Caco-2 (cell line): ENCODE measurements around the gene PAXX. TPM values are rescaled to one million over a fixed set of nuclear protein-coding genes. Genes with fewer than 3 reads are reported as not detected.

Experiments
- BruUV-seq: library from RNA; stranded (reverse); fragments of 400-500 nt; replicated peaks from 2 replicates; lab custom pipeline; 2021; lab: Mats Ljungman, UMichigan
- CTCF ChIA-PET: fragments of 300-600 bp; sonication (Branson Sonifier 250); formaldehyde crosslinking; loops from one replicate; lab custom pipeline; 2022; ENCODE audit warnings: antibody characterized with exemption; lab: Charles Lee
- POLR2A ChIA-PET: fragments of 300-600 bp; sonication (Branson Sonifier 250); formaldehyde crosslinking; loops from one replicate; lab custom pipeline; 2022; ENCODE audit warnings: antibody characterized with exemption; lab: Charles Lee
- DNase-seq, 2 experiments: peaks; one replicate each; pipeline versions ENCODE4 v3.0.0 to v3.0.0-alpha.2; 2020 to 2022
- H3K27me3 ChIP-seq: replicated peaks from 2 replicates; pipeline ENCODE4 v1.6.0; 2011; ENCODE audit warnings: low read length; ENCODE audit not compliant: control insufficient read depth, insufficient read depth
- H3K36me3 ChIP-seq: 2 replicates; pipeline ENCODE4 v1.5.1; 2011; ENCODE audit warnings: low read length; ENCODE audit not compliant: control insufficient read depth, insufficient read depth
- H3K4me1 ChIP-seq: fragments of 250-450 bp; sonication (Bioruptor Pico); 2 replicates; pipeline ENCODE4 v1.5.1; 2020; ENCODE audit warnings: mild to moderate bottlenecking
- H3K4me3 ChIP-seq: 2 replicates; pipeline ENCODE4 v1.5.1; 2011; ENCODE audit warnings: low read depth, mild to moderate bottlenecking, control low read depth, low read length
- H3K9me3 ChIP-seq: fragments of 250-450 bp; sonication (Bioruptor Pico); 2 replicates; pipeline ENCODE4 v1.5.1; 2020; ENCODE audit warnings: mild to moderate bottlenecking, moderate library complexity
- H3K27ac Mint-ChIP-seq: one replicate; pipeline ENCODE4 v1.8.0; 2022; ENCODE audit warnings: mixed read lengths; ENCODE audit not compliant: unreplicated experiment
- H3K27me3 Mint-ChIP-seq: one replicate; pipeline ENCODE4 v1.8.0; 2022; ENCODE audit warnings: mixed read lengths; ENCODE audit not compliant: insufficient read depth, unreplicated experiment
- H3K36me3 Mint-ChIP-seq: one replicate; pipeline ENCODE4 v1.8.0; 2022; ENCODE audit warnings: mild to moderate bottlenecking, mixed read lengths; ENCODE audit not compliant: insufficient read depth, unreplicated experiment
- H3K4me1 Mint-ChIP-seq: one replicate; pipeline ENCODE4 v1.8.0; 2022; ENCODE audit warnings: low read depth, mixed read lengths; ENCODE audit not compliant: unreplicated experiment
- H3K4me3 Mint-ChIP-seq: one replicate; pipeline ENCODE4 v1.8.0; 2022; ENCODE audit warnings: mild to moderate bottlenecking, moderate library complexity, mixed read lengths; ENCODE audit not compliant: unreplicated experiment
- H3K9me3 Mint-ChIP-seq: one replicate; pipeline ENCODE4 v1.8.0; 2022; ENCODE audit warnings: mixed read lengths; ENCODE audit not compliant: unreplicated experiment
- CTCF ChIP-seq, 2 experiments: fragments of 200-600 bp in 1 of 2; IDR thresholded peaks; 1 replicate in 1 of 2; 2 replicates in 1 of 2; pipeline versions ENCODE4 v1.5.1 to v1.8.0; 2011 to 2022; ENCODE audit warnings: antibody characterized with exemption in 1 of 2, control low read depth in 1 of 2, inconsistent platforms in 1 of 2, low read depth in 1 of 2, low read length in 1 of 2, mild to moderate bottlenecking in 1 of 2, moderate library complexity in 1 of 2; ENCODE audit not compliant: insufficient read depth in 1 of 2, severe bottlenecking in 1 of 2, unreplicated experiment in 1 of 2
- intact Hi-C: fragments of 100-400 bp; cut with micrococcal nuclease; formaldehyde crosslinking; loops from one replicate; pipeline ENCODE4 v1.10.0; 2022; ENCODE audit not compliant: unreplicated experiment
- total RNA-seq: library from RNA; stranded (reverse); gene quantifications from 2 replicates; pipeline ENCODE4 v1.2.3, GENCODE V29; 2022

The PAXX gene
- total RNA-seq, 1 experiment from 2014 or later = 66.2 TPM

GRCh38 chr9:136995772-136996311, 3.6 kb downstream of the PAXX start:
- Mint-ChIP-seq H3K36me3 (peaks cover 41% of the 10 kb centered on the region), H3K4me3 (peak overlapping the region; percentile 67)
- intact Hi-C loops = loop anchor here (2.0 kb wide), 1 partner anchor 47 kb away; no protein-coding TSS in a partner anchor

GRCh38 chr9:136996361-136997292, 4.4 kb downstream of the PAXX start, which contains the start of gene CLIC3:
CLIC3 (minus strand) TSS chr9:136996568; CDS start chr9:136996543, 25 bp downstream.
- H3K9me3 ChIP-seq = no peaks in the 10 kb centered on the region
- peak; percentile 79 to 83 for DNase-seq
- Mint-ChIP-seq H3K4me1 (peaks cover 10% of the 10 kb centered on the region), H3K36me3 (peaks cover 37% of the 10 kb centered on the region), H3K27ac (peak within 1 kb of the TSS; percentile 69), H3K9me3 (no peaks in the 10 kb centered on the region), H3K4me3 (peak within 1 kb of the TSS; percentile 67), H3K27me3 (no peaks in the 10 kb centered on the region)
- ChIA-PET CTCF (interaction anchor here (0.5 to 2.8 kb wide), 9 partner anchors 18 to 178 kb away, joined by 3 to 13 read pairs (median 4); partner anchors contain the start of genes FBXW5, MAN1B1 and NPDC1), POLR2A (no interaction called here)
- no peaks in the 10 kb centered on the region for H3K27me3 ChIP-seq
- no peak for TF ChIP-seq CTCF (IDR thresholded peaks at IDR 0.05; ENCODE audit: insufficient read depth in 1 of 2, low read depth in 1 of 2, low read length in 1 of 2, severe bottlenecking in 1 of 2, unreplicated experiment in 1 of 2)
- H3K4me3 ChIP-seq = peak within 1 kb of the TSS; percentile 34
- peaks cover 30% of the 10 kb centered on the region for H3K4me1 ChIP-seq
- BruUV-seq = no TSS peak
- no peaks in the 10 kb centered on the region for H3K36me3 ChIP-seq
- intact Hi-C loops = loop anchor here (2.0 kb wide), 1 partner anchor 48 kb away; no protein-coding TSS in a partner anchor

More at GRCh38 chr9:136995772-136996311, 3.6 kb downstream of the PAXX start:
- Mint-ChIP-seq H3K27me3 (no peaks in the 10 kb centered on the region), H3K9me3 (no peaks in the 10 kb centered on the region), H3K27ac (no peak overlapping the region), H3K4me1 (peaks cover 10% of the 10 kb centered on the region)
- peaks cover 38% of the 10 kb centered on the region for H3K4me1 ChIP-seq
- no peak for DNase-seq
- H3K9me3 ChIP-seq = no peaks in the 10 kb centered on the region
- peak overlapping the region; percentile 34; the same call in 1 of the 2 replicates for H3K4me3 ChIP-seq
- POLR2A ChIA-PET = no interaction called here
- no TSS peak for BruUV-seq
- H3K36me3 ChIP-seq = no peaks in the 10 kb centered on the region
- no peaks in the 10 kb centered on the region for H3K27me3 ChIP-seq
- CTCF ChIA-PET = interaction anchor here (0.5 to 2.8 kb wide), 9 partner anchors 18 to 91 kb away, joined by 3 to 13 read pairs (median 4); partner anchors contain the start of genes FBXW5, MAN1B1 and NPDC1
- TF ChIP-seq CTCF (IDR thresholded peaks at IDR 0.05; ENCODE audit: insufficient read depth in 1 of 2, low read depth in 1 of 2, low read length in 1 of 2, severe bottlenecking in 1 of 2, unreplicated experiment in 1 of 2) = no peak

GRCh38 chr9:136997371-136997770, 5.1 kb downstream of the PAXX start:
- H3K36me3 Mint-ChIP-seq = peaks cover 37% of the 10 kb centered on the region
- H3K27ac Mint-ChIP-seq = no peak overlapping the region
- TF ChIP-seq CTCF (IDR thresholded peaks at IDR 0.05; ENCODE audit: insufficient read depth in 1 of 2, low read depth in 1 of 2, low read length in 1 of 2, severe bottlenecking in 1 of 2, unreplicated experiment in 1 of 2) = no peak
- no peaks in the 10 kb centered on the region for H3K36me3 ChIP-seq
- intact Hi-C loops = loop anchor here (2.0 kb wide), 1 partner anchor 49 kb away; no protein-coding TSS in a partner anchor
- POLR2A ChIA-PET = no interaction called here
- H3K4me3 Mint-ChIP-seq = peak overlapping the region; percentile 48
- H3K4me1 ChIP-seq = peaks cover 28% of the 10 kb centered on the region
- no peak overlapping the region for H3K4me3 ChIP-seq
- BruUV-seq = no TSS peak
- CTCF ChIA-PET = interaction anchor here (1.0 to 2.8 kb wide), 2 partner anchors 38 to 50 kb away, joined by 4 to 12 read pairs; no protein-coding TSS in a partner anchor
- H3K27me3 ChIP-seq = no peaks in the 10 kb centered on the region
- no peaks in the 10 kb centered on the region for H3K9me3 Mint-ChIP-seq
- H3K27me3 Mint-ChIP-seq = no peaks in the 10 kb centered on the region
- no peaks in the 10 kb centered on the region for H3K9me3 ChIP-seq
- DNase-seq = no peak
- H3K4me1 Mint-ChIP-seq = peaks cover 10% of the 10 kb centered on the region
